DMS53 (cell line): ENCODE measurements around the gene TCF25.

Experiments
- DNase-seq: peaks from one replicate; lab custom pipeline; 2025; lab: John Stamatoyannopoulos, UW

The TCF25 gene

DNA sequence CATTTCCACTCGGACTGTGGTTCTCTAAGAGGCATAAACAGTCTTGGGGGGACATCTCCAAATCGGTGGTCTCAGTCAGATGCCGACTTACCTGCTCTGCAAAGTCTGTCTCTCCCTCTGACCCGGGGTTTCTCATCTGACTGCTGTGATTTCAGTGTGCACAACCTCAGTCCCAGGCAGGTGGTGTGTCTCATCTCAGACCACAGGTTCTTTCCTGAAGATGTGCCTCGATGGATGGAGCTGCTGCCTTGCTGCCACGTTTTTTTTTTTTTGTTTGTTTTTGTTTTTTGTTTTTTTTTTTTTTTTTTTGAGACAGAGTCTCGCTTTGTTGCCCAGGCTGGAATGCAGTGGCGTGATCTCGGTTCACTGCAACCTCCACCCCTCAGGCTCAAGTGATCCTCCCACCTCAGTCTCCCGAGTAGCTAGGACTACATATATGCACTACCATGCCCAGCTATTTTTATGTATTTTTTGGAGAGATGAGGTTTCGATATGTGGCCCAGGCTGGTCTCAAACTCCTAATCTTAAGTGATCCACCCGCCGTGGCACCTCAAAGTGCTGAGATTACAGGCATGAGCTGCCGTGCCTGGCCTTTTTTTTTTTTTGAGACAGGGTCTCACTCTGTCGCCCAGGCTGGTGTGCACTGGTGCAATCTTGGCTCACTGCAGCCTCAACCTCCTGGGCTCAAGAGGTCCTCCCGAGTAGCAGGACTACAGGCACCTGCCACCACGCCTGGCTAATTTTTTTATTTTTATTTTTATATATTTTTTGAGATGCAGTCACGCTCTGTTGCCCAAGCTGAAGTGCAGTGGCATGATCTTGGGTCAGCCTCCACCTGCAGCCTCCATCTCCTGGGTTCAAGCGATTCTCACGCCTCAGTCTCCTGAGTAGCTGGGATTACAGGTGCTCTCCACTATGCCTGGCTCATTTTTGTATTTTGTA, 29.7 kb upstream of the TCF25 start:
- no peak for DNase-seq

DNA sequence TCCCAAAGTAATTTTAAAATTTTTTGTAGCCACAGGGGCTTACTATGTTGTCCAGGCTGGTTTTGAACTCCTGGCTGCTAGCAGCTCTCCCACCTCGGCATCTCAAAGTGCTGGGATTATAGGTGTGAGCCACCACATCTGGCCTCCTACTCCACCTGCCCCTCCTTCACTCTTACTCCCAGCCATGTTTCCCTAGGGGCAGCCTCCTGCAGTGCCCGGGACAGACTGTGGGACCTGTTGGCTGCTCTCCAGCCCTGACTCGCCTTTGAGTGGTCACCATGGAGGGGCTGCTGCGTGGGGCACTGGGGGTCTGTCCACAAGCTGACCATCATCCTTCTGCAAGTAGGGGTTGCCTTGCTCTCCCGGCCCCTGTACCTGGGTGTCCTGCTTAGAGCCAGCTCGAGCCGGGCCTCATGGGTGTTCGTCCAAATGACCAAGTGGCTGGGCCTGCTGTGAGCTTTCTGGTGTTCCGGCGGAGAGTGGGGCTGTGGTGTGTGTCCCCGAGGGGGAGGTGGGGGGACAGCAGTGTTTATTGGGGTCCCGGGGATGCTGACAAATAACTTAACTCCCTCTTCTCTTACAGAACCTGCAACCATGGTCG, 28.6 kb upstream of the TCF25 start:
- DNase-seq = no peak

DNA sequence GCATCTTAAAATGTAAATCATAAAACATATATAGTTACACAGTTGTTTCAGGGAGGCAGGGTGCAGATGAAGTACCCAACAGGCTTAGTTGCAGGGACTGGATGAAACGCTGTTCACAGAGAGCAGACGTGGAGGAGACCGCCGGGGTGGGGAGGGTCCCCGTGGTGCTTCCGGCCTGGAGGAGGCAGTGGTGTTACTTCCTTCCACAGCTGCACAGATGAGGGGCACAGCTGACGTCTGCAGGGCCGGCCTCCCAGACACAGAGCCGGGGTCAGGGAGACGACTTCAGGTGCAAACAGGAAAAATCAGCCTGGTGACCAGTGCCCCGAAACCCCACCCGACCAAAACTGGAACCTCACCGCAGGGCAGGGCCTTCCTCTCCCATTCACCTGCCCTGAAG, 28.0 kb upstream of the TCF25 start:
- DNase-seq = no peak

DNA sequence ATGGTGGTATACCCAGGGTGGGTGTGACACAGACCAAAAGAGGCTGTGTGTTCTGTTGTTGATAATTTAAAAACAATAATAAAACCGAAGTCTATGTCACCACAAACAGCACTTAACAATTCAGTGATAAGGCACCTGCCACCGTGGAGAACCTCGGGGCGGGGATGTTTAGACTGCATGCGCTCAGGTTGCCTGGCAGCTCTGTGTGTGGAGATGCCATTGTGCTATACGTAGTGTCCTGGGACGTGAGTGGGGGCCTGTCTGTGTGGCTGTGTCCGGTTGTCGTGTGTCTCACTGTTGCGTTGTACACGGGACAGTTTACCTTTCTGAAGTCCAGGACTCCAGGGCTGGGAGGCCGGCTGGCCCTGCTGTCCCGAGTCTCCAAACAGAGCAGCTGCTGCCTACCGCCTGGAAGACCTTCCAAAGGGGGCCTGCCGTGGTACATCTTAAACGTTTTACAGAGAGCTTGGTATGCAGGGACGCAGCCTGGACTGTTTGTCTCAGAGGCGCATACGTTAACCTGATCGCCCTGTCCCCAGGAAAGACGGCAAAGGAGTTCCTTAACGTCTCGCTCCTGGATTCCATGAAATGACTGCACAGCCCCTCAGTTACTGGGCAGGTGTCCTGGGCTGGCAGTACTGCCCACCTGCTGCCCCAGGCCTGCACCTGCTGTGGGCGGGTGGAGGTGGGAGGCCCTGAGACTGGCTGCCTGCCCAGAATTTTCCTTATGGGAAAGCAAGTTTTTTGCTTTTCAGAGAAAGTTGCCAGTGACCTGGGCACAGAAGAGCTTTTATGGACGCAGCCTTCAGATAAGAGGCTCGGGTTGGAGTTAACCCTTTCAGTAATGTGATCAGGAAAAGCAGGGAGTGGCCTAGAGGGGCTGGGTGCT, 26.1 kb upstream of the TCF25 start:
- peak; percentile 95 for DNase-seq

DNA sequence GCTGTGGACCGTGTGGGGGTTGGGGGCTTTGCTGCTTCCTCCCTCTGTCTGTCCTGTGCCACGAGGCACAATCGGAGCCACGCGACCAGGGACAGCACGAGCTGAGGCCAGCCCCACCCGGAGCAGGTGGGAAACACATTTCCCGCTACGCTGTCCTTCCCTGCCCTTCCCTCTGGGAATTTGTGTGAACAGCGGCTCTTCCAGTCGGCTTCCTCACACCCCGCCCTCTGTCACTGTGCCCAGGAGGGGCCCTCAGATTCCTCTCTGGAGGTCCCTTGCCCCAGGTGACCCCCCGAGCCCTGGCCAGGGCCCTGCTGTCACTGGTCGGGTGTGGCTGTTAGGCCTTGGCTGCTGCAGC, 25.5 kb upstream of the TCF25 start:
- DNase-seq = peak; percentile 83

DNA sequence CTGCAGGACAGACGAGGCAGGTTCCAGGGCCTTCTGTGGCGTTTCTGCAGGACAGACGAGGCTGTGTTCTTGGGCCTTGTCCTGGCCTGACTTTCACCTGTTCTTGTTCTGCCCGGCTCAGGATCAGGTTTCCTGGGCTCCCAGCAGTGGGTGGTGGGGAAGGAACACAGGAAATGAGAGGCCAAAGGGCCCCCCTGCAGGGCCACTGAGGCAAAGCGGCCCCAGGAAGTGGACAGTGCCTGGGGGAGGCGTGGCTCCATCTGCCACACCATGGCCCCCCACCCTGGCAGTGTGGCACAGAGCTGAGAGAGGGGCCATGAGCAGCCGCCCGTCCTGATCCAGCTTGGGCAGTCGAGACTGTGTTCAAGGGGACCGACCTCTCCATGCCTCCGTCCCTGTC, 24.4 kb upstream of the TCF25 start:
- no peak for DNase-seq

DNA sequence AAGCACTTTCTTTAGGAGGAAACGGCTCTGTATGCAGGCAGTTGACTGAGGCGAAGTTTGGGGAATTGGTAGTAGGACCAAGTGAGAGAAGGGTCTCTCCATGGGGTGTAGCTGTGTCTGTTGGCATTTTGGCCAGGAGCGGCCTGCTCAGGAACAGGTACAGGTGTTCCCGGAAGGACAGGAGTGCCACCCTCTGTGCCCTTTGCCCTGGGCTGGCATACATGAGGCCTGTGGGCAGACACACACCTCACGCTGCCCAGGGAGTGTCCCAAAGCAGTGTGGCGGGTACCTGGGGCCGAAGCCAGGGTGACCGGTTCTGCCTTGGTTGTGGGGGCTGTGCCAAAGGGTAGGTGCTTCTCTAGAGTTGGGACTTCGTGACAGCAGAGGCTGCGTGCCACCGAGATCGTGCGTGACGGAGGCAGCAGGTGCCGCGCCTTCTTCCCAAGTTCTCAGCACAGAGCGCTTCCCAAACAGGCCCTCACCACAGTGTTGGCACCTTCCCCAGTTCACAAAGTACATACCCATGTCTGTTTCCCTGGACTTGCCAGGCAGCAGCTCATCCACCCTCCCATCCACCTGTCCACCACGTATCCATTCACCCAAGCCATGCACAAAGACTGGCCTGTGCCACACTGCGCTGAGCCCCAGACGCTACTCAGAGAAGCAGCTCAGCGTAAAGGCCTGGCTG, 19.9 kb upstream of the TCF25 start:
- no peak for DNase-seq

DNA sequence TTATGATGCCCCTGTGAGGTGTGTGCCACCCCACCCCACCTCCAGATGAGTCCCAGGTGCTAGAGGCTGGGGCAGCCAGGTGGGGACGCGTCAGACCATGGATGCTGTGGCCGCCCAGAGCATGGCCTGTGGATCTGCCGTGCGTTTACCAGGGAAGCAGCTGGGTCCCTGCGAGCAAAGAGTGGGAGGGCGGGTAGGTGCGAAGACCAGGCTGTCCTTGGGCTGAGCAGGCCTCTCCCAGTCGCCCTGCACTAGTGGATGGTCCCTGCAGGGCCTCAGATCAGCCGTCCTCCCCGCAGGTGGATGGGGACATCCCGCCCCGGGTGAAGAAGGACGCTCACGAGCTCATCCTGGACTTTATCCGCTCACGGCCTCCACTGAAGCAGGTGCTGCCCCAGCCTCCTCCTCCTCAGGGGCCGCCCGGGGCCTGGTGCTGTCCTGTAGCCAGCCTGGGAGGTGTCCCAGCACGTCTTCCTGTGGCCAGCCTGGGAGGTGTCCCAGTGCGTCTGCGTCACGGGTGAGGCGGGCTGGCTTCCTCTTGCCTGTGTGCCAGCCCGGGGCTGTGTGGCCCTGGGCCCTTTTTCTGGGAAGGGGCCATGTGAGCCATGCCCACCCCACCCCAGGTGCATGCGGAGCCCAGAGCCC, 18.0 kb upstream of the TCF25 start:
- no peak for DNase-seq

DNA sequence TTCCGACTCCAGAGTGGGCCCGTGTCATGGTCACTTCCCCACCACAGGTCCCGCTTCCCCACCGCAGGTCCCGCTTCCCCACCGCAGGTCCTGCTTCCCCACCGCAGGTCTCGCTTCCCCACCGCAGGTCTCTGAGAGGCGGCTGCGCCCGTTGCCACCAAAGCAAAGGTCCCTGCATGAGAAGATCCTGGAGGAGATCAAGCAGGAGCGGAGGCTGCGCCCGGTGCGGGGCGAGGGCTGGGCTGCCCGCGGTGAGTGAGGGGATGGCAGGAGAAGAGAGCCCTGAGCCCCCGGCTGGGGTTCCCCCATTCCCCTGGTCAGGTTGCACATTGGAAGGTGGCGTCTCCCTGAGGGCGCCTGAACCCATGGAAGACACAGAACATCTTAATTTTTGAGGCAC, 17.4 kb upstream of the TCF25 start:
- DNase-seq = no peak

DNA sequence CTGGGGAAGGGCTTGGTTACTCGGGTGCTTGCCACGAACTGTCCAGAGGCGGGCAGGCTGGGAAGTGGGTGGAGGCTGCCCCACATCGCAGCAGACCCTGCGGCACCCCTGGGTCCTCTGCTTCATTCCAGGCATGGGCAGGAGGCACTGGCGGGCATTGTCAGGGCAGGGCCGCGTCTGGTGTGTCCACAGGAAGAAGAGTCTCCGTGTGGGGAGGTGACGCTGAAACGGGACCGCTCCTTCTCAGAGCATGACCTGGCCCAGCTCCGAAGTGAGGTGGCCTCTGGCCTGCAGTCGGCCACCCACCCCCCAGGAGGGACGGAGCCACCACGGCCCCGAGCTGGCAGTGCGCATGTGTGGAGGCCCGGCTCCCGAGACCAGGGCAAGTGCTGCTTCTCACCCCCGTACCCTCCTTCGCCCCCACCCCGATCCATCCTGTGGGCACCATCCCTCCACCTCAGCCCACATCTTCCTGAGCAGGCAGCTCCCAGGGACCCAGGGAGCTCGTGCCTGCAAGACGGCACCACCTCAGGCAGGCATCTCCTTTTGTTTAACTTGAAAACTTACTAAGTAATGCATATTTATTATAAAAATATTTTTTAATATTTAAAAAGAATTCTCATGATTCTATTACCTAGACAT, 14.3 kb upstream of the TCF25 start:
- DNase-seq = no peak

DNA sequence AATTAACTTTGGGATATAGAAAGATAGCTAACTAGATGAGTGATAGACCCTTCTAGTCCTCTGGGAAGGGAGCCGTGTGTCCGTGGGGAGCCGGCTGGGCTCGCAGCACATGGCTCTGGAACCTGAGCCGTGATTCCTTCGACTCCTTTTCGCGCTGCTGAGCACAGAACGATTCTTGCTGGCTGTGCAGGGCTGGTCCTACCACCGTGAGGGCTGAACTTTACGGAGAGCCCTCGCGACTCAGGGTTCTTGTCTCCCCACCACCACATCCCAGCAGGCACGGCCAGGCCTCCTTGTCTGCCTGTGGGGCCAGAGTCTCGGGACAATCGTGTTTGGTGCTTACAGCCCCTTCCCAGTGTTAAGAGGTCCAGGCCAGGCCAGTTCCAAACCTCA, 13.8 kb upstream of the TCF25 start:
- peak; percentile 18 for DNase-seq

DNA sequence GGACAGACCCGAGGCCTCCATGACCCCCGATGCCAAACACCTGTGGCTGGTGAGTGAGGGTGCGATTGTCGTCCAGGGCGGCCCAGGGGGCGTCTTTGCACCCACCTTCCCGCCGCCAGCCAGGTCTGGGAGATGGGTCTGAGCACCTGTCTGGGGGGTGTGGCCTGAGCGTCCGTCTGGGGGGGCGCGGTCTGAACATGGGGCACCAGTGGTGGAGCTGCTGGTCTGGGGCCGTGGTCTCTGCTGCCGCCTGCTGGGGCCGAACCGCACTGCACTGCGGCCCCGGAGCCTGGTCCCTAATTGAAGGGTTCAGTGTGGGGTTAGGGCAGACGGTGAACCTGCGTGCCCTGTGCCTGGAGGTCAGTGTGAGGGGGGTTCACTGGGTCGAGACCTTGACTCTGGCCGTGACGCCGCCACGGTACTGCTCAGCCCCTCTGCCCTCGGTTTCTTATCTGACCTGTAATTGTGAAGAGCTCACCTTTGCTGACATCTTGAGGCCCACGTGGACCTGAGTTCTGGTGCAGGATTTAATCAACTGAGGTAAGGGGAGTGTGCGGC, 12.6 kb upstream of the TCF25 start:
- DNase-seq = peak; percentile 79

DNA sequence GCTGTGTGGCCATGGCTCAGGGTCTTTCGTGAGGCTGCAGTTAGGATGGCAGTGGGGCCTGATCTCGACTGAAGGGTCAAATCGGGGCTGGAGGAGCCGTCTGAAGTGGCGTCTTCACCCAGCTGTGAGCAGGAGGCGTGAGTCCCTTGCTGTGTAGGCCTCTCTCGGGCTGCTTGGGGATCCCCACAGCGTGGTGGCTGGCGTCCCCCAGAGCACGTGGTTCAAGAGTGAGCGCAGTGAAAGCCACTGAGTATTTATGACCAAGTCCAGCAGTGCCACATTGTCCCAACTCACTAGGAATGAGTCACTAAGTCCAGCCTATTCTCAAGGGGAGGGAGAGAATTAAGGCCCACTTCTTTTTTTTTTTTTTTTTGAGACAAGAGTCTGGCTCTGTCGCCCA, 11.7 kb upstream of the TCF25 start:
- DNase-seq = no peak

DNA sequence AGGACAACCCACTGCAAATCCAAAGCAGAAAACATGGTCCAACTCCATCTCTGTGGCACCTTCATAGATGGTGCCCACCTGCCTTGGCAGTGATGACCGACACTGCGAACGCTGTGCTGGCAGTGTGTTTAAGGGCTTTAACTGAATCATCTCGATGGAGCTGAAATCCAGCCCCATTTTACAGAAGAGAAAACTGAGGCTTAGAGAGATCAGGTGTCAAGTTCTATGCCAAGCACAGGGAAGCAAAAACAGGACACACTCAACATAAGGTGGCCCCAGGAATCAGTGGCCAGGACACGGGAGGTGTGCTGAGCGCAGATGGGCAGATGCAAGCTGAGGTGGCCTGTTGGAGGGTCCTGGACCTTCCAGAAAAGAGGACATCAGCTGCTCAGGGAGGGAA, 10.7 kb upstream of the TCF25 start:
- DNase-seq = no peak

DNA sequence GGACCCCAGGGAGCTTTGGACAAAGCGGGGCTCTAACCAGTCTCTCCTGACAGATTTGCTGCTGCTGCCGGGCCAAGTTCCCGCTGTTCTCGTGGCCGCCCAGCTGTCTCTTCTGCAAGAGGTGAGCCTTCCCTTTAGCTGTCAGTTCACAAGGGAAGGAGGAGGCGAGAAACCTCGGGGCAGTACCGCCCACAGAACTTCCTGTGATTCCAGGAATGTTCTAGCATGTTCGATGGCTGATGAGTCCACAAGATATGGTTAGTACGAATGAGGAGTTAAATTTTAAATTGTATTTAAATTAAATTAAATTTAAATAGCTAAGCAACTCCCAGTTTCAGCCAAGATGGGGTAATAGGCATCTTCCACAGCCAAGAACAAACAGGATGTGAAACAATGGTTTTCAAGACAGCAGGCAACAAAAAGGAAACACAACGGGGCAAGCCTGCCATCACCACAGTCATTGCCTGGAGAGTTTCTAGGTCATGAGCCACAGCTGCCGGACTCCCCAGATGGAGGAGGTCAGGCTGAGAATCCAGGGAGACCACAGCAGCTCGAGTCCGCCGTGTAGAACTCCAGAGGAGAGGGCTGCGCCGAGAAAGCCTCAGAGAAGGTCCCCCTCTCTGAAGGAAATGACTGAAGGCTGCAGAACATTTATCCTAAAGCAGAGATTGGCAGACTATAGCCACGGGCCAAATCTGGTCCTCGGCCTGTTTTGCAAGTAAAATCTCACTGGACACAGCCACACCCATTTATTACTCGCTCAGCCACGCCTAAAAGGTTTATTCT, 9.5 kb upstream of the TCF25 start:
- no peak for DNase-seq

DNA sequence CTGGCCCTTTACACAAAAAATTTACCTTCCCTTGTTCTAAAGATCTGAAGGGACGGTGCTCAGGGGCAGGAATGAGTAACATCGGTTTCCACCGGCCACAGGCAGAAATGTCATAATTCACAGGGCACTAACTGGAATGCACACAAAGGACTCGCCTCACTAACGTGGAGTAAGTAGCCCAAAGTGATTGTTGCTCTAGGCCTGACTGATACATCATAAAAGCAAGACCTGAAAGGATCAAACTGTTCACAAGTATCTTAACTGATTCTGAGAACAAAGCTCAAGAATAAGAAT, 8.9 kb upstream of the TCF25 start:
- no peak for DNase-seq

DNA sequence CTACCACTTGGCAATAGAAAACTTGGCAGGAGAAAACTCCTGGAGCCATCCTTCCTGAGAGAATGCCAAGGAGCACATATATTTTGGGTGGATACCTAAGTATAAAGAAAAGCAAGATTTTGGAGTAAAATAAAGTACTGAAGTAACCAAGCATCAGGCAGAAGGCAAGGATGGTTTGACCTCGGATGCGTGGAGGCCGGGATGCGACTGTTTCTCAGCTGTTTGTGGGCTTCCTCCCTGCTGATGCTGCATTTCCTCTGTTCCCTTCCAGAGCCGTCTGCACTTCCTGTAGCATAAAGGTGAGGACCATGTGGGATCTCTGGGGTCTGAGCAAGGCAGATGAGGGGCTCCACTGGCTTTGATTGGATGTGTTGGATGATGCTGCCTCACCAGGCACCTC, 5.5 kb upstream of the TCF25 start:
- peak; percentile 16 for DNase-seq

DNA sequence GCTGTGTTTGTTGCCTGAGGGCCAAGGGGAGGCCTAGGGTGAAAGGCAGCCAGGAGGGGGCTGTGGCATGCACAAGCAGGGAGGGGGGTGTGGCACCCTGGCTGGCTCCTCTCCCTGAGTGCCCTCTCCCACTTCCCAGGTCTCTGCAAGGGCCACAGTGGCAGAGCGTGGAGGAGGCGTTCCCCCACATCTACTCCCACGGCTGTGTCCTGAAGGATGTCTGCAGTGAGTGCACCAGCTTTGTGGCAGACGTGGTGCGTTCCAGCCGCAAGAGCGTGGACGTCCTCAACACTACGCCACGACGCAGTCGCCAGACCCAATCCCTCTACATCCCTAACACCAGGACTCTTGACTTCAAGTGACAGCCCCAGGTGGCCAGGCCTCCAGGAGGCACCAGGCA, 3.5 kb upstream of the TCF25 start:
- no peak for DNase-seq

DNA sequence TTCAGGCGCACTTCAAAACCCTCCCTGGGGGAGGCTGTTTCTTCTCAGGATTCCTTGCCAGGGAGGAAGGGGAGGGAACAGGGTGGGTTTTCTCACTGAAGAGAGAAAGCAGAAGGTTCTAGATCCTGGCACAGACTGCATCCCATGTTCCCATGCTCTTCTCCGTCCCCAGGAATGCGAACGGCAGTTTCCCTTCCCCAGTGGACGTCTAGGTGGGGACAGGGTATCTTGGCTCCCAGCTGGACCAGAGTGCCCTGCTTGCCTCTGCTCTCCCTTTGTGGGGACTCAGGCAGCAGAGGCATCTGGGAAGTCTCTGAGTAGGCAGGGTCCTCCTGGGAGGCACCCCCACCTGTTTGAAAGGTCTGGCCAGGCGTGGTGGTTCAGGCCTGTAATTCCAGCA, 3.0 kb upstream of the TCF25 start:
- no peak for DNase-seq

DNA sequence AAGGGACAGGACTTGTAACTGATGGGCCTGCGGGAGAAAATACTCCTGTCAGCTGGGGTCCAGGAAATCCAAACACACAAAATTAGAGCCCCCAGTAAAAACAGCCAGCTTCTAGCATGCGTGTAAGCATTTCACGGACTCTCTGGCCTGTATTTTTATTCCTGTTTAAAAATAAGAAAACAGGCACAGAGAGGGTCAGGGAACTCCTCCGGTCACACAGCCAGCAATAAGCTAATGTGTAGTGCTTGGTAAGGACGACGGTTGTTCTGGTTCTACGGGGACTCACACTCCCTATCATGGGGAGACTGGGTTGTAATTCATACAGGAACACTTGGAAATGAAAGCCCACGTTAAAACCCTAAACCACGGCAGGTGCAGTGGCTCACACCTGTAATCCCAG, 1.5 kb upstream of the TCF25 start:
- DNase-seq = no peak
